T47D (cell line): ENCODE measurements around the gene LRRC70.
"Not testable (repeated sequence)": the region's sequence is repeated elsewhere in the genome, so short reads cannot be mapped to it uniquely, and the experiment has no call there.

Experiments used
- DNase-seq, 2 experiments: peaks; one replicate each; pipeline versions ENCODE4 v3.0.0 to v3.0.0-alpha.2; 2011 to 2012; ENCODE audit warnings: low read depth in 1 of 2, low spot score in 1 of 2
- JUND ChIP-seq: IDR thresholded peaks from 2 replicates; pipeline ENCODE4 v1.6.1; 2012; ENCODE audit warnings: low read depth
- in situ Hi-C: cut with HindIII; loops from 2 replicates; pipeline ENCODE4 v1.10.0; 2016; ENCODE audit warnings: low sequenced_read_pairs, low pct_unique_long_range_greater_than_20kb

Gene LRRC70

DNA sequence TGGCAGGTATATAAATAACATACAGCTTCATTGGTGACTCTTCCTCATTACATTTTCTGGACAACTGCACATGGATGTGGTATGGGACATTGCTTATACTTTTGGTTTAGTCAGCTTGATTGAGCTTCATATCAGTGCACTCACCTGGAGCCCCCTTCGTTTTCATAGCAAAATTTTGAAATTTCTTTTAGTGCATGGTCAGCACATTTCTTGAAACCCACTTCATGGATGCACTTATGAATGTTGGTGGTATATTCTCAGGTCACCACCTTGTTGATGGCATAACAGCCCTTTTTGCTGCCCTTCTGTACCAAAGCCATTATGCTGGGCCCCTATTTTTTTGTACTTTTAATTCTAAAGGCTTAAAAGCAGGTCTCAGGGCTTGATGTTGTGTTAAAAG is 16.7 kb upstream of the LRRC70 start:
- TF ChIP-seq JUND, result no peak
- in situ Hi-C loops, result no loop called here
- no peak for DNase-seq

DNA sequence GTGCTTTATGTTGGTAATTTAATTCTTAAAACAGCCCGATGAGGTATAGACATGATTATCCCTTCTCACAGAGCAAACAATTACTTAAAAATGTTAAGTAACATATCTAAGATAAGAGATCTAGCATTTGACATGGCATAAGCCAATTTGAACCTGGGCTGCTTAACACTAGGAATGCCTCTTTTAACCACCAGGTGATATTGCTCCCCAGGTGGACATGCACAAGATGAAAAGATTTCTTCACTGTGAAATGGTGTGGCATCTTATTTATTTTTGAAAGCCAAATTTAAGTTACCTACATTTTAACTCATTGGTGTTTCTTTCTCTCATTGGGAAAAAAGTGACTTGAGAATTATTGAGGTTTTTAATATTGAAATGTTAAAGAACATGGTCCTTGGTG is 15.8 kb upstream of the LRRC70 start:
- no peak for DNase-seq
- in situ Hi-C loops, result no loop called here
- TF ChIP-seq JUND, result no peak

DNA sequence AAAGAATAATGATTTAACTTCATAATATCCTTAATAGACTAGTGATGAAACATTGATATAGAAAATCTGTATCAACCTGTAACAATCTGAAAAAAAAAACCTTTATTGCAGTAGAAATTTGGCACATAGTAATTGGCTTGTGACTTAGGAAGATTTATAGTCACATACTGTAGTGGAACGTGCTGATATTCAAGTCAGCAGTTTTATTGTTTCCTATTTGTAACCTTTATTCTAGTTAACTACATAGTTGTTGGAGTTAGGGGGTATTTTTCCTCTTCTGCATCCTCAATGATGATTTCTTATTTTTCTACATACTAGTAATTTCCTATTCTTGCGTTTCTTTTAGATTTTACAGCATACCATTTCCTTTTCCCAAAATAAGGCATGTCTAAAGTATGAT is 14.5 kb upstream of the LRRC70 start:
- in situ Hi-C loops, result no loop called here
- no peak for DNase-seq
- TF ChIP-seq JUND, result no peak

DNA sequence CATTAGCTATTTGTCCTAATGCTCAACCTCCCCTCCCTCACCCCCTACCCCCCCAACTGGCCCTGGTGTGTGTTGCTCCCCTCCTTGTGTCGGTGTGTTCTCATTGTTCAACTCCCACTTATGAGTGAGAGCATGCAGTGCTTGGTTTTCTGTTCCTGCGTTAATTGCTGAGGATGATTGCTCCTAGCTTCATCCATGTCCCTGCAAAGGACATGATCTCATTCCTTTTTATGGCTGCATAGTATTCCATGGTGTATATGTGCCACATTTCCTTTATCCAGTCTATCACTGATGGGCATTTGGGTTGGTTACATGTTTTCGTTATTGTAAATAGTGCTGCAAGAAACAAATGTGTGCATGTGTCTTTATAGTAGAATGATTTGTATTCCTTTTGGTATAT is 12.9 kb upstream of the LRRC70 start:
- DNase-seq, in situ Hi-C loops: not testable (repeated sequence)

DNA sequence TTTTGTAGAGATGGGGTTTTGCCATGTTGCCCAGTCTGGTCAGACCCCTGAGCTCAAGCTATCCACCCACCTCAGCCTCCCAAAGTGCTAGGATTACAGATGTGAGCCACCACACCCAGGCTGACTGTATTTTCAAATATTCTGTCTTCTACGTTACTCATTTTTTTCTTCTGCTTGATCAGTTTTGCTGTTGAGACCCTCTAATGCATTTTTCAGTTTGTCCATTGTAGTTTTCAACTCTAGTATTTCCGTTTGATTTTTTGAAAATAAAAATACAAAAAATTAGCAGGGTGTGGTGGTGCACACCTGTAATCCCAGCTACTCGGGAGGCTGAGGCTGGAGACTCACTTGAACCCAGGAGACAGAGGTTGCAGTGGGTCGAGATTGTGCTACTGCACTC is 10.5 kb upstream of the LRRC70 start:
- DNase-seq, result no peak
- in situ Hi-C loops, result no loop called here
- no peak for TF ChIP-seq JUND

DNA sequence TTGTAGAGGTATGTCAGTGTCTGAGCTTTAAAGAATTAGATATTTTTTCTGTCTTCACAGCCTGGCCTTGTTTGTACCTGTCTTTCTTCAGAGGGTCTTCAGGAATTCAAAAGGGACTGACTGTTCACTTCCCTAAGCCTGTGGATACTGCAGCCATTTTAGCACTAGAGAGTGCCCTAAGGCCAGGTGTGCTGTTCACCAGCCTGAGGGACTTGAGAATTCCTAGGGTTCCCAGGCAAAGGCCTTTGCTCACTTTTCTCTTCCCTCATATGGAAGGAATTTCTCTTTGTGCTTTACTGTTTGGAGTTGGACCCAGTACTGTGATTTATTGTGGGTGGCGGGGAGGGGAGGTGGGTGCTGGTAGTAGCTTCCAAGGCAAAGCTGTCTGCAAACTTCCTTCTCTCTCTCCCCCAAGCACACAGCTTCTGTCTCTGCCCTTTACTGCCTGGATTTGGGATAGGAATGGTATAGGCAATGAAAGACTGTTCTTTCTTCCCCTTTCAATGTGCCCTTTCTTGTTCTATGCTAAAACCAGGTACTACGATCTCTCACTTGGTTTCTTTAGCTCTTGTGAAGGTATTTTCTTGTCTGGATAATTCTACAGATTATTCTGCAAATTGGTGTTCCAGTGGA is 9.7 kb upstream of the LRRC70 start:
- in situ Hi-C loops, result no loop called here
- no peak for DNase-seq
- TF ChIP-seq JUND, result no peak

DNA sequence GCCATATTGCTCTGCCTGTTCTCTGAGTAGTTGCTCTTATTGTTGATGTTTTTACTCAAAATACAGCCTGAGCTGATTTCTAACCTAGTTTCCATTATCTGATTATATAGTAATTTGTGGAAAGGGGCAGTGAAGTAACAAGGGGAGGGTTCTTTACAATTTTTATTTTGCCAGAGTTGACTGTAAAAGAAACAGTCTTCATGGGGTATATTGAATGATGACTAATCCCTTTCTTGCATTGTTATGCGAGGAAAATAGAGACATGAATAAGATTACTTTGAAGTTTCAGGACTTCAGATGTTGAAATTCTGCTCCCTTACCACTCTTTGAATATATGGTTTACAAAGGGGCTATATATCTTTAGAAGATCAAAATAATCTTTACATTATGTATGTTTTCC is 9.1 kb upstream of the LRRC70 start:
- DNase-seq, result no peak
- TF ChIP-seq JUND, result no peak

DNA sequence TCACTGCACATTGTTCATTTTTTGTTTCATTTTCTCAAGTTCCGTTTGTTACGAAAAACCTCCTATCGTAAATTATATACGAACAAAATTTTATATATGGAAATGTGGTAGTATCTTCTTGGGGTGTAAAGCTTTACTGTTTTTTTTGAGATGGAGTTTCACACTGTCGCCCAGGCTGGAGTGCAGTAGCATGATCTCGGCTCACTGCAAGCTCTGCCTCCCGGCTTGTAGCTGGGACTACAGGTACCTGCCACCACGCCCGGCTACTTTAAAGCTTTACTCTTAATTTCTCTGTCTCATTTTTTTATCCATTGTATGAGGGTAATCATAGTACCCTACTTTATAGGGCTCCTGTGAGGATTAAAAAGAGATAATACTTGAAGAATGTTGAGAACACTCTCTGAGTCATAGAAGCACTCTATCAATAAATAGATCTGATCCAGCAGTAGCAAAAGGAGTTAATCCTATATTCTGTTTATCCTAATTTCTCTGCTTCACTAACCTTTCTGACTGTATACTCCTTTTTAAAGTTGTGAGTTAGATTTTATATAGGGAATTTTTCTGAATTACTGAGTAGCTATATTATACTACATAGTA is 5.6 kb upstream of the LRRC70 start:
- in situ Hi-C loops, result no loop called here
- DNase-seq, result no peak
- no peak for TF ChIP-seq JUND

More for the DNA sequence above, 9.1 kb upstream of the LRRC70 start:
- in situ Hi-C loops, result no loop called here

DNA sequence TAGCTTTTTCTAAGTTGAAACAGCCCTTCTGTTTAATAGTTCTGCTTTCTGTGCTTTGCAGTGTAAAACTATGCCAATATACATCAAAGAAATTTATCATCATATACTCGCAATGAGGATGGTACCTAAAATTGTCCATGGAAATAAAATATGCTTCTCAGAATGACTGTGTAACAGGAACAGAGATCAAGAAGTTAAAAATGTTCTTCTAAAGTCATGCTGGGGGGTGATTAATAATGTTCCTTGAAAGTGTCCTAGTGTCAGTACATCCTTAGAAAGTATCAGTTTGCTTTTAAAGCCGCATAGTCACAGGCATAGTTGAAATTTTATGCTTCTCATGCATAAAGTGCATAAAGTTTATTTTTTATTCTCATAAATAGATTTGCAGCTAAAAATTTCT is 4.0 kb upstream of the LRRC70 start:
- no peak for TF ChIP-seq JUND
- in situ Hi-C loops, result no loop called here
- no peak for DNase-seq

DNA sequence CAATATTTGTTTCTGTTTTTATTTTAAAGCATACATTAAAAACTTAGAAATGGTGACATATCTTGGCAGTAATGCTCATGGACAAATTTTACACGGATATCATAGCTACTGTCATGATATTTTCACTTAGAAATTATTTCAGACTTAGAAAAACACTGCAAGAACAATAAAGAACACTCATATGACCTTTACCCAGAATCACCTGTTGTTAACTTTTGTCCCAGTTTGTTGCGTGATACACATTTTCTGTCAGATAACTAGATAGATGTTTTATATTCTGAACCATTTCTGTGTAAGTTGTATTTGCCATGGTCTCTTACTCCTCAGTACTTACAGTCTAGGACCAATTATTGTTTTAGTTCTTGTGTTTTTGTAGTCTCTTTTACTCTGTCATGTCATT is 3.6 kb upstream of the LRRC70 start:
- in situ Hi-C loops, result no loop called here
- DNase-seq, result no peak
- TF ChIP-seq JUND, result no peak

DNA sequence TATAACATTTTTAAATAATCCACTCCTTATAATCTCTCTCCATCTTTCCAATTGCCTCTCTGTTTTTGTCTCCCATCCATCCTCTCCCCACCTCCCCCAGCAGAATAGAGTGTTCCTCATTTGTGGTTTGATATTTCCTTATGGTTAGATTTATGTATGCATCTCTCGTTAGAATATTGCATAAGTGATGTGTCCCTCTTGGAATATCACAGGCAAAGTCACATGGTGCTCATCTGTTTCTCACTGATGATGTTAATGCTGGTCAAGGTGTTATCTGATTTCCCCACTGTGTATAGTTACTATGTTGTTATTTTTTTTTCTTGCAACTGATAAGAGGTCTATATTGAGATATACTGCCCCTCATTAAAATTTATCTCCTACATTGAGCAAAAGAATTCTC is 3.1 kb upstream of the LRRC70 start:
- DNase-seq, result no peak
- in situ Hi-C loops, result no loop called here
- TF ChIP-seq JUND, result no peak

DNA sequence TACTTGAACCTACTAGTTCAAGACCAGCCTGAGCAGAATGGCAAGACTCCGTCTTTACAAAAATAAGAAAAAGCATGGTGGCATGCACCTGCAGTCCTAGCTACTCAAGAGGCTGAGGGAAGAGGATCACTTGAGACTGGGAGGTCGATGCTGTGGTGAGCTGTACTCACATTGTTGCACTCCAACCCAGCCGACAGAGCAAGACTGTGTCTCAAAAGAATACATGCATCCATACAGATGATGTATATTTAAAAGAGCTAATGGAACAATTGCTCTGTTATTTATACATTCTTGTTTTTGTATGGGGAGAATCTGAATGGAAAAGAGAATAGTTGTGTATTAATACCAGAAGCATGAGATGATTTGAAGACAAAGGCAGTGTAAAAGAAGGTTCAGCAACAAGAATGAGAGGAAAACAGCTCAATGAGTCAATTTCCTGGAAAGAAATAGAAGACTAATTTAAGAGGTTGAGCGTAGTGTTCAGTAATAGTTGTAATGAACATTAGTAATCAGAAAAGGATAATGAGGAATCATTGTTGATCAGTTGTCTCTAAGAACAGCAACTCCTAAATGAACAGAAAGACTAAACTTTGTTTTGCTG is 1.9 kb upstream of the LRRC70 start:
- no peak for DNase-seq
- in situ Hi-C loops, result no loop called here
- TF ChIP-seq JUND, result no peak

DNA sequence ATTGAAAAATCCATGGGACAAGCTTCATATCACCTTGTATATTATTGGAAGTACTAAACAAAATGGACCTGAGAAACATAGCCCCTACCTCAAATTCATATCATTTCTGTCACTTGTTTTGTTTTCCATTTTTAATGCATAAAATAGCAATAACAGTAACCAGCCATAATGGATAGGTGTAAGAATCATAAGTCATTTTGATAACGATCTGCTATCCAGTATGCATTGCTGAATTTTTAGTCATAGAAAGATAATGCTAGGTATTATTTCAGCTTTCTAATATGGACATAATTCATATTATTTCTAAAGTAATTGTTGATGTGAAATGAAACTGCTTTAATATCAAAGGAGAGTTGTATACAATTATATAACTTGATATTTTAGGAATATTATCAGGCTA is 1.1 kb upstream of the LRRC70 start:
- in situ Hi-C loops, result no loop called here
- no peak for TF ChIP-seq JUND
- DNase-seq, result no peak

DNA sequence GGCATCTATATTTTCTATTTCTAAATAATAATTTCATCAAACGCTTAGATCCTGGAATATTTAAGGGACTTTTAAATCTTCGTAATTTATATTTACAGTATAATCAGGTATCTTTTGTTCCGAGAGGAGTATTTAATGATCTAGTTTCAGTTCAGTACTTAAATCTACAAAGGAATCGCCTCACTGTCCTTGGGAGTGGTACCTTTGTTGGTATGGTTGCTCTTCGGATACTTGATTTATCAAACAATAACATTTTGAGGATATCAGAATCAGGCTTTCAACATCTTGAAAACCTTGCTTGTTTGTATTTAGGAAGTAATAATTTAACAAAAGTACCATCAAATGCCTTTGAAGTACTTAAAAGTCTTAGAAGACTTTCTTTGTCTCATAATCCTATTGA is 1.1 kb downstream of the LRRC70 start:
- in situ Hi-C loops, result no loop called here
- TF ChIP-seq JUND, result no peak
- DNase-seq, result no peak
